Sigmoid colon (tissue), 7 donors: ENCODE results near the gene FAM184B. TPM values are rescaled to one million over a fixed set of nuclear protein-coding genes. Genes with fewer than 3 reads are reported as not detected.

Experiments
- DNase-seq: peaks from one replicate; pipeline ENCODE4 v3.0.0-alpha.2; 2019
- H3K27ac ChIP-seq, 4 donors: fragments of 200-600 bp; sonication (generic); one replicate each; pipeline ENCODE4 v1.5.1; 2016 to 2019; ENCODE audit warnings: mild to moderate bottlenecking in 1 of 4
- H3K27me3 ChIP-seq, 3 donors: fragments of 200-600 bp; sonication (generic); one replicate each; pipeline ENCODE4 v1.5.1; 2019; ENCODE audit warnings: mild to moderate bottlenecking in 1 of 3
- H3K36me3 ChIP-seq, 4 donors: fragments of 200-600 bp; sonication (generic); one replicate each; pipeline ENCODE4 v1.5.1; 2016 to 2019
- H3K4me1 ChIP-seq, 4 donors: fragments of 200-600 bp; sonication (generic); one replicate each; pipeline ENCODE4 v1.5.1; 2017 to 2019
- H3K4me3 ChIP-seq, 4 donors: fragments of 200-600 bp; sonication (generic); one replicate each; pipeline ENCODE4 v1.5.1; 2017 to 2019; ENCODE audit warnings: mild to moderate bottlenecking in 2 of 4, moderate library complexity in 1 of 4
- H3K9me3 ChIP-seq, 4 donors: fragments of 200-600 bp in 3 of 4; sonication (generic) in 3 of 4; one replicate each; pipeline versions ENCODE4 v1.5.1 to v1.6.1; 2013 to 2019
- EP300 ChIP-seq, 4 donors: sonication (generic); formaldehyde crosslinking; IDR thresholded peaks; one replicate each; pipeline ENCODE4 v1.6.1; 2017; ENCODE audit warnings: antibody characterized with exemption in 4 of 4
- POLR2A ChIP-seq, 2 donors: fragments of 450-650 bp; IDR thresholded peaks; one replicate each; pipeline ENCODE4 v1.6.1; 2016; ENCODE audit warnings: antibody characterized with exemption in 2 of 2, mild to moderate bottlenecking in 2 of 2, moderate library complexity in 2 of 2
- POLR2AphosphoS5 ChIP-seq, 4 donors: sonication (generic); formaldehyde crosslinking; IDR thresholded peaks; one replicate each; pipeline ENCODE4 v1.6.1; 2017; ENCODE audit warnings: antibody characterized with exemption in 4 of 4
- WGBS, 2 donors: extraction: QIAGEN DNeasy Blood & Tissue Kit; methylation state at CpG; one replicate each; pipeline ENCODE4 v1.1.7; 2013; 5-methylcytosine and 5-hydroxymethylcytosine counted together
- intact Hi-C: fragments of 100-400 bp; cut with DNase I; formaldehyde crosslinking; loops from one replicate; pipeline ENCODE4 v1.15.1; 2023
- polyA plus RNA-seq, 3 donors: library from polyadenylated mRNA; stranded (reverse); fragments of 200-250 nt; gene quantifications; one replicate each; pipeline ENCODE4 v1.2.3, GENCODE V29; 2013
- total RNA-seq, 4 donors: library from RNA; depleted of rRNA; stranded (reverse); fragments of >200 nt; gene quantifications; one replicate each; pipeline ENCODE4 v1.1.0, GENCODE V29; 2016
- TF ChIP-seq, protein P1 (sequence below), 4 experiments: fragments of 450-650 bp in 3 of 4; fragments of 200-600 bp in 1 of 4; IDR thresholded peaks; one replicate each; pipeline ENCODE4 v1.5.1; 2016 to 2019; ENCODE audit warnings: antibody characterized with exemption in 4 of 4, mild to moderate bottlenecking in 3 of 4, moderate library complexity in 2 of 4
- donor health status: healthy with polysubstance abuse.
- donor health status: Bipolar disorder and iron deficiency.
- donor health status: healthy.

FAM184B gene
- total and polyA plus RNA-seq, 7 donors = under 0.01 to 0.23 (median 0.23) TPM; not detected in 4

DNA sequence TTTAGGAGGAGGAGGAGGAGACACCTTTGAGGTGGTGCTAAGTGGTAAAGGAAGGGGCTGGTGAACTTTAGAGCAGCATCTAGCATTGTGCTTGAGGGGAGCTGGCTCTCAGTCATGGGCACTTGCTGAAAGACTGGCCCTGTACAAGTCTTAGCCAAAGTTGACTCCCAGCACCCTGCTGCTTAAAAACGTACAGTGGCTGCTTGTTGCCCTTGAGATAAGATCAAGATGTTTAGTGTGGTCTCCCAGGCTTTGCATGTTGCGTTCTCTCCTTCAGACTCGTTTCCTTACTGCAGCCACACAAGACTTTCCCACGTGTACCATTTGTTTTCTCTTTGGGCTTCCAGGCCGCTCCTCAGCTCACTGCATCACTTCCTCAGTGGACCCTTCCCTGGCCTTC is 165.1 kb downstream of the FAM184B start:
- Histone ChIP-seq H3K27ac (no peak overlapping the region), H3K27me3 (no peaks in the 10 kb centered on the region), H3K4me3 (peak overlapping the region in 1 of 4 donors; percentile 60), H3K9me3 (no peaks in the 10 kb centered on the region), H3K4me1 (peaks cover 0 to 49% (median 43%) of the 10 kb centered on the region in 4 donors), H3K36me3 (peaks cover 0 to 45% (median 14%) of the 10 kb centered on the region in 4 donors)
- intact Hi-C loops = loop anchor here (5.0 kb wide), 1 partner anchor 191 kb away; no protein-coding TSS in a partner anchor
- TF ChIP-seq POLR2A (IDR thresholded peaks at IDR 0.05) (no peak), POLR2AphosphoS5 (IDR thresholded peaks at IDR 0.05) (no peak), EP300 (IDR thresholded peaks at IDR 0.05) (no peak)
- TF ChIP-seq, protein P1, sequence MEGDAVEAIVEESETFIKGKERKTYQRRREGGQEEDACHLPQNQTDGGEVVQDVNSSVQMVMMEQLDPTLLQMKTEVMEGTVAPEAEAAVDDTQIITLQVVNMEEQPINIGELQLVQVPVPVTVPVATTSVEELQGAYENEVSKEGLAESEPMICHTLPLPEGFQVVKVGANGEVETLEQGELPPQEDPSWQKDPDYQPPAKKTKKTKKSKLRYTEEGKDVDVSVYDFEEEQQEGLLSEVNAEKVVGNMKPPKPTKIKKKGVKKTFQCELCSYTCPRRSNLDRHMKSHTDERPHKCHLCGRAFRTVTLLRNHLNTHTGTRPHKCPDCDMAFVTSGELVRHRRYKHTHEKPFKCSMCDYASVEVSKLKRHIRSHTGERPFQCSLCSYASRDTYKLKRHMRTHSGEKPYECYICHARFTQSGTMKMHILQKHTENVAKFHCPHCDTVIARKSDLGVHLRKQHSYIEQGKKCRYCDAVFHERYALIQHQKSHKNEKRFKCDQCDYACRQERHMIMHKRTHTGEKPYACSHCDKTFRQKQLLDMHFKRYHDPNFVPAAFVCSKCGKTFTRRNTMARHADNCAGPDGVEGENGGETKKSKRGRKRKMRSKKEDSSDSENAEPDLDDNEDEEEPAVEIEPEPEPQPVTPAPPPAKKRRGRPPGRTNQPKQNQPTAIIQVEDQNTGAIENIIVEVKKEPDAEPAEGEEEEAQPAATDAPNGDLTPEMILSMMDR (IDR thresholded peaks at IDR 0.05) = no peak
- DNase-seq = no peak
- WGBS, 2 donors = 58 to 65% methylated on average over 5 of the region's 5 CpGs

DNA sequence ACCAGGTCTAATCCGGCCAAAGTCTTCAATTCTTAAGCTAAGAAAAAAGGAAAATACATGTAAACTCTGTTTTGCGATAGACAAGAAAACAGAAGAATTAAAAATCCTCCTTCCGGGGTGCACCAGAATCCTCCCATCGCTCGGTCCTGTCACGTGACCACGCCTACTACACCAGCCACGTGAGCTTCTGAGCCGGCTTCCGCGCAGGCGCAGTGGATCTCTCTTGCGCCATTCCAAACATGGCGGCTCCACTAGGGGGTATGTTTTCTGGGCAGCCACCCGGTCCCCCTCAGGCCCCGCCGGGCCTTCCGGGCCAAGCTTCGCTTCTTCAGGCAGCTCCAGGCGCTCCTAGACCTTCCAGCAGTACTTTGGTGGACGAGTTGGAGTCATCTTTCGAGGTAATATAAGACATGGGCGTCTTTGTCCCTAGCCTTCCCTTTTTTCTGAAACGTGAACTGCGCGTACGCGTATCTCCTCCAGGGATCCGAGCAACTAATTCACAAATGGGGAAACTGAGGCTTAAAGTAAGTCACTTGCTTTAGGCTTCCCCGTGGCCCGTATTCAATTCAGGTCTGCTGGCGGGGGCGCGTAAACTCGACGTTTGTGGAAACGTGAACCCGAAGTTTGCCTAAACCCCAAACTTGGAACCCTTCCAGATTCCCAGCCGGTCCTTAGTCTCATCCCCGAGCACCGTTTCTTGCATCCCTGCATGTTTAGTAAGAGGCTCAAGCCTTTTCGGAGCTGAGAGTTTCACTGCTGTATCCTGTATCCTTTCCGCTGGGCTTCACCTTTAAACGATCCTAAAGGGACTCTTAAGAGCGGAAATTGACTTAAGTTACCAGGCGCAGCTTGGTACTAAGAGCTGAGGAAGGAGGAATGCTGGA is 166.8 kb downstream of the FAM184B start, which contains the start of gene MED28:
Gene MED28 (plus strand): TSS at position 226 of the 884 bp plus-strand sequence. CDS start 14 bp downstream, at position 240.
- H3K27me3 ChIP-seq = no peaks in the 10 kb centered on the region
- WGBS, 2 donors = 0% methylated on average over 46 of the region's 46 CpGs
- TF ChIP-seq, protein P1 (IDR thresholded peaks at IDR 0.05) = peak in 2 of 4 experiments; percentile 20 to 30
- TF ChIP-seq POLR2A (IDR thresholded peaks at IDR 0.05) (peak; percentile 94), POLR2AphosphoS5 (IDR thresholded peaks at IDR 0.05) (peak; percentile 94 to 98 (median 98)), EP300 (IDR thresholded peaks at IDR 0.05) (no peak)
- H3K36me3 ChIP-seq = peaks cover 0 to 29% (median 2%) of the 10 kb centered on the region in 4 donors
- H3K9me3 ChIP-seq = no peaks in the 10 kb centered on the region
- peak within 1 kb of the TSS; percentile 79 to 90 (median 86) for H3K27ac ChIP-seq
- intact Hi-C loops = loop anchor here (1.0 to 5.0 kb wide), 3 partner anchors 37 to 193 kb away; partner anchors contain the start of gene LAP3
- peaks cover 0 to 49% (median 41%) of the 10 kb centered on the region in 4 donors for H3K4me1 ChIP-seq
- peak; percentile 99 for DNase-seq
- peak within 1 kb of the TSS; percentile 60 to 96 (median 88) for H3K4me3 ChIP-seq

DNA sequence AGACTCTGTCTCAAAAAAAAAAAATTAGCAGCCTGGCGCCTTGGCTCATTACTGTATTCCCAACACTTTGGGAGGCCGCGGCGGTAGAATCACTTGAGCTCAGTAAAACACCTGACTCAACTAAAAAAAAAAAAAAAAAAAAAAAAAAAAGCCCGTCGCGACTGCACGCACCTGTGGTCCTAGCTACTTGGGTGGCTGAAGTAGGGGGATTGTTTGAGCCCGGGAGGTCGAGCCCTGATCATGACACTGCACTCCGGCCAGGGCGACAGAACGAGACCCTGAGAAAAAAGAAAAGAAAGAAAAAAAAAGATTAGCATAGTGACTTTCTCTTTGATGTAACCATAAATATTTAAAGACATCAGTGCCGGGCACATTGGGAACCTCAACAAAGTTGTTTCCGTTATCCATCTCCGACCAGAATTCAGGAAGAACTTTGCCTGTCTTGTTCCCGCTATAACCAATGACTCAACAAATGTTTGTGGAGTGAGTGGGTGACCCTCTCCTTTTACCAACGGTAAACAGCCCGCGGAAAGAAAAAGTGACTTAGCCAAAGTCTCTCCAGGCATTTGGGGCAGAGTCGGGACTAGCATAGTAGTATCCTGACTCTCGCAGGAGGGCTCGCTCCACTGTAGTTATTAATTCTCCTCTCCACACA is 167.5 kb downstream of the FAM184B start:
- Histone ChIP-seq H3K9me3 (no peaks in the 10 kb centered on the region), H3K27ac (peak overlapping the region; percentile 79 to 90 (median 86)), H3K36me3 (peaks cover 0 to 23% (median 0%) of the 10 kb centered on the region in 4 donors), H3K4me3 (peak overlapping the region; percentile 60 to 96 (median 88)), H3K27me3 (no peaks in the 10 kb centered on the region), H3K4me1 (peaks cover 0 to 42% (median 33%) of the 10 kb centered on the region in 4 donors)
- 0 to 1% methylated on average over 23 of the region's 23 CpGs for WGBS, 2 donors
- no peak for TF ChIP-seq EP300 (IDR thresholded peaks at IDR 0.05)
- TF ChIP-seq, protein P1 (IDR thresholded peaks at IDR 0.05) = no peak
- TF ChIP-seq POLR2A (IDR thresholded peaks at IDR 0.05) = no peak
- no peak for TF ChIP-seq POLR2AphosphoS5 (IDR thresholded peaks at IDR 0.05)
- peak; percentile 76 for DNase-seq
- intact Hi-C loops = loop anchor here (1.0 kb wide), 2 partner anchors 37 to 65 kb away; partner anchors contain the start of gene LAP3

DNA sequence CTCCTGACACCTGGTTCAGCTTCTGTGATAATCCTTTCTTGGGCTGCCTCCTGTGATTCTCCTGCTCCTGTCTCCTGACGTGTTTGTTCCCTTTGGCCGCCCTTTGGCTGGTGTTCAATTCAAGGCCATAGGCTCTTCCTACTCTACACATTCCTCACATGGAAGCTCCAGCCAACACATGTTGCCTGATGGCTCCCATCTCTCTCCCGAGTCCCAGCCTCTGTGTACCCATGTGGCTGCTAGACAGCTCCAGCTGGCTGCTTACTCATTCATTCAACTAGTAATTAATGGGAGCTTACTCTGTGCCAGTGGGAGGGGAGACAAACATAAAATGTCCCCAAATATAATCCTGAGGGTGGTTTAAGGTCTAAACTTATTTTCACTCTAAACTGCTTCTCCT is 176.2 kb downstream of the FAM184B start:
- peaks cover 3 to 79% (median 31%) of the 10 kb centered on the region in 4 donors for H3K36me3 ChIP-seq
- no peak overlapping the region for H3K4me3 ChIP-seq
- no peaks in the 10 kb centered on the region for H3K9me3 ChIP-seq
- TF ChIP-seq EP300 (IDR thresholded peaks at IDR 0.05) (no peak), POLR2AphosphoS5 (IDR thresholded peaks at IDR 0.05) (no peak)
- no peaks in the 10 kb centered on the region for H3K27me3 ChIP-seq
- intact Hi-C loops = no loop called here
- 83 to 86% methylated on average over 3 of the region's 3 CpGs for WGBS, 2 donors
- no peak for DNase-seq
- H3K4me1 ChIP-seq = no peaks in the 10 kb centered on the region
- H3K27ac ChIP-seq = no peak overlapping the region
